Panc1 (cell line): ENCODE results near the gene CACNA1D. TPM values are rescaled to one million over a fixed set of nuclear protein-coding genes. Genes with fewer than 3 reads are reported as not detected.
A peak's percentile ranks its signal among the peaks of the same experiment; 100 is the strongest.

Experiments used
- ATAC-seq: fragments of 200-7000 bp; cut with Tn5 transposase; 2 replicates; pipeline ENCODE4 v1.9.1; 2020; ENCODE audit warnings: mild to moderate bottlenecking, moderate library complexity
- BruUV-seq: library from RNA; stranded (reverse); fragments of 400-500 nt; replicated peaks from 2 replicates; lab custom pipeline; 2021; lab: Mats Ljungman, UMichigan
- CTCF ChIA-PET: fragments of 300-600 bp; sonication (Branson Sonifier 250); formaldehyde crosslinking; loops from one replicate; lab custom pipeline; 2022; ENCODE audit warnings: antibody characterized with exemption; lab: Charles Lee
- POLR2A ChIA-PET: fragments of 300-600 bp; sonication (Branson Sonifier 250); formaldehyde crosslinking; loops from one replicate; lab custom pipeline; 2022; ENCODE audit warnings: antibody characterized with exemption; lab: Charles Lee
- DNase-seq: peaks from one replicate; pipeline ENCODE4 v3.0.0-alpha.2; 2010; ENCODE audit warnings: low read depth, low spot score
- H3K27ac ChIP-seq: 2 replicates; pipeline ENCODE4 v1.5.1; 2011; ENCODE audit warnings: mild to moderate bottlenecking, low read length, inconsistent platforms
- H3K27me3 ChIP-seq: fragments of 200-500 bp; sonication (Bioruptor generic); 2 replicates; pipeline ENCODE4 v1.6.0; 2014; ENCODE audit warnings: low read length, inconsistent platforms; ENCODE audit not compliant: control insufficient read depth, insufficient read depth
- H3K36me3 ChIP-seq: fragments of 200-500 bp; sonication (Bioruptor generic); 2 replicates; pipeline ENCODE4 v1.5.1; 2014; ENCODE audit warnings: inconsistent platforms, mild to moderate bottlenecking, low read length, moderate library complexity; ENCODE audit not compliant: control insufficient read depth, insufficient read depth
- H3K4me1 ChIP-seq: 2 replicates; pipeline ENCODE4 v1.5.1; 2011; ENCODE audit warnings: inconsistent platforms, mild to moderate bottlenecking, low read length, moderate library complexity; ENCODE audit not compliant: control insufficient read depth, insufficient read depth
- H3K4me3 ChIP-seq, 2 experiments: 2 replicates each; pipeline ENCODE4 v1.5.1; 2011 to 2012; ENCODE audit warnings: low read depth in 2 of 2, low read length in 2 of 2, mild to moderate bottlenecking in 2 of 2, inconsistent platforms in 1 of 2, moderate library complexity in 1 of 2
- H3K9me3 ChIP-seq: fragments of 200-500 bp; sonication (Bioruptor generic); 2 replicates; pipeline ENCODE4 v1.5.1; 2014; ENCODE audit warnings: low read depth, mild to moderate bottlenecking, inconsistent platforms, low read length, moderate library complexity; ENCODE audit not compliant: control insufficient read depth, insufficient read depth
- POLR2AphosphoS5 ChIP-seq: IDR thresholded peaks from 2 replicates; pipeline ENCODE4 v1.6.1; 2012; ENCODE audit warnings: mild to moderate bottlenecking, low read depth, low read length, moderate library complexity
- SIN3A ChIP-seq: IDR thresholded peaks from 2 replicates; pipeline ENCODE4 v1.6.1; 2012; ENCODE audit warnings: low read depth, mild to moderate bottlenecking, low read length, moderate library complexity, borderline replicate concordance; ENCODE audit not compliant: insufficient read depth
- TCF7L2 ChIP-seq: IDR thresholded peaks from 2 replicates; pipeline ENCODE4 v1.6.1; 2011; ENCODE audit warnings: mild to moderate bottlenecking, low read depth, low read length, inconsistent platforms
- in situ Hi-C: cut with HindIII; loops from 2 replicates; pipeline ENCODE4 v1.10.0; 2016; ENCODE audit warnings: low sequenced_read_pairs, low pct_unique_long_range_greater_than_20kb
- intact Hi-C: fragments of 100-400 bp; cut with micrococcal nuclease; formaldehyde crosslinking; loops from one replicate; pipeline ENCODE4 v1.10.0; 2022; ENCODE audit not compliant: unreplicated experiment
- total RNA-seq: library from RNA; stranded (reverse); gene quantifications from one replicate; pipeline ENCODE4 v1.2.1, GENCODE V29; 2021; ENCODE audit not compliant: unreplicated experiment
- TF ChIP-seq, protein P1 (sequence below), 2 experiments: IDR thresholded peaks; 2 replicates each; pipeline ENCODE4 v1.6.1; 2011 to 2012; ENCODE audit warnings: low read depth in 2 of 2, control low read depth in 1 of 2, low read length in 1 of 2, mild to moderate bottlenecking in 1 of 2, moderate library complexity in 1 of 2; ENCODE audit not compliant: insufficient read depth in 1 of 2
- TF ChIP-seq, protein P2 (sequence below): fragments of 450-650 bp; IDR thresholded peaks from 2 replicates; pipeline ENCODE4 v1.5.1; 2017; ENCODE audit warnings: mild to moderate bottlenecking

The CACNA1D gene
- total RNA-seq, 1 experiment from 2014 or later = 23.0 TPM

DNA sequence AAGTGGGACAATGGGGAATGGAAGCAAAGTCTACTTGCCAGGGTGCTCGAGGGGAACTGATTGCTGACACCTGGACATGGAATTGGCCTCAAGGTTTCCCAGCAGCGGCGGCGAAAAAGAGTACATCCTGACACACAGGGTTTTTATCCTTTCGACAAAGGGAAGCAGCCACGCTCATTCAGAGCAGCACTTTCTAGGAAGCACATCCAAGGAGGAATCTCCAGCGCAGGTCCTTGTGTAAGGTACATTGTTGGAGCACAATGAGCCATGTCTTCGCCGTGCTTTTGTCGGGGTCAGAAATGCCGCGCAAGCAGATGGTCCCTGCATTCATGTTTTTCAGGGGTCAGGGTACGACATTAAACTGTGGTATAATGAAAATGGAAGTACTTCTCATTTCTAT is 16.8 kb downstream of the CACNA1D start:
- DNase-seq (no peak), ATAC-seq (no peak)
- intact Hi-C loops (no loop called here), in situ Hi-C loops (no loop called here)
- TF ChIP-seq, protein P1, sequence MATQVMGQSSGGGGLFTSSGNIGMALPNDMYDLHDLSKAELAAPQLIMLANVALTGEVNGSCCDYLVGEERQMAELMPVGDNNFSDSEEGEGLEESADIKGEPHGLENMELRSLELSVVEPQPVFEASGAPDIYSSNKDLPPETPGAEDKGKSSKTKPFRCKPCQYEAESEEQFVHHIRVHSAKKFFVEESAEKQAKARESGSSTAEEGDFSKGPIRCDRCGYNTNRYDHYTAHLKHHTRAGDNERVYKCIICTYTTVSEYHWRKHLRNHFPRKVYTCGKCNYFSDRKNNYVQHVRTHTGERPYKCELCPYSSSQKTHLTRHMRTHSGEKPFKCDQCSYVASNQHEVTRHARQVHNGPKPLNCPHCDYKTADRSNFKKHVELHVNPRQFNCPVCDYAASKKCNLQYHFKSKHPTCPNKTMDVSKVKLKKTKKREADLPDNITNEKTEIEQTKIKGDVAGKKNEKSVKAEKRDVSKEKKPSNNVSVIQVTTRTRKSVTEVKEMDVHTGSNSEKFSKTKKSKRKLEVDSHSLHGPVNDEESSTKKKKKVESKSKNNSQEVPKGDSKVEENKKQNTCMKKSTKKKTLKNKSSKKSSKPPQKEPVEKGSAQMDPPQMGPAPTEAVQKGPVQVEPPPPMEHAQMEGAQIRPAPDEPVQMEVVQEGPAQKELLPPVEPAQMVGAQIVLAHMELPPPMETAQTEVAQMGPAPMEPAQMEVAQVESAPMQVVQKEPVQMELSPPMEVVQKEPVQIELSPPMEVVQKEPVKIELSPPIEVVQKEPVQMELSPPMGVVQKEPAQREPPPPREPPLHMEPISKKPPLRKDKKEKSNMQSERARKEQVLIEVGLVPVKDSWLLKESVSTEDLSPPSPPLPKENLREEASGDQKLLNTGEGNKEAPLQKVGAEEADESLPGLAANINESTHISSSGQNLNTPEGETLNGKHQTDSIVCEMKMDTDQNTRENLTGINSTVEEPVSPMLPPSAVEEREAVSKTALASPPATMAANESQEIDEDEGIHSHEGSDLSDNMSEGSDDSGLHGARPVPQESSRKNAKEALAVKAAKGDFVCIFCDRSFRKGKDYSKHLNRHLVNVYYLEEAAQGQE (IDR thresholded peaks at IDR 0.05; ENCODE audit: insufficient read depth in 1 of 2, low read depth in 2 of 2, low read length in 1 of 2) = no peak
- TF ChIP-seq TCF7L2 = no peak
- TF ChIP-seq, protein P2, sequence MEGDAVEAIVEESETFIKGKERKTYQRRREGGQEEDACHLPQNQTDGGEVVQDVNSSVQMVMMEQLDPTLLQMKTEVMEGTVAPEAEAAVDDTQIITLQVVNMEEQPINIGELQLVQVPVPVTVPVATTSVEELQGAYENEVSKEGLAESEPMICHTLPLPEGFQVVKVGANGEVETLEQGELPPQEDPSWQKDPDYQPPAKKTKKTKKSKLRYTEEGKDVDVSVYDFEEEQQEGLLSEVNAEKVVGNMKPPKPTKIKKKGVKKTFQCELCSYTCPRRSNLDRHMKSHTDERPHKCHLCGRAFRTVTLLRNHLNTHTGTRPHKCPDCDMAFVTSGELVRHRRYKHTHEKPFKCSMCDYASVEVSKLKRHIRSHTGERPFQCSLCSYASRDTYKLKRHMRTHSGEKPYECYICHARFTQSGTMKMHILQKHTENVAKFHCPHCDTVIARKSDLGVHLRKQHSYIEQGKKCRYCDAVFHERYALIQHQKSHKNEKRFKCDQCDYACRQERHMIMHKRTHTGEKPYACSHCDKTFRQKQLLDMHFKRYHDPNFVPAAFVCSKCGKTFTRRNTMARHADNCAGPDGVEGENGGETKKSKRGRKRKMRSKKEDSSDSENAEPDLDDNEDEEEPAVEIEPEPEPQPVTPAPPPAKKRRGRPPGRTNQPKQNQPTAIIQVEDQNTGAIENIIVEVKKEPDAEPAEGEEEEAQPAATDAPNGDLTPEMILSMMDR = no peak
- TF ChIP-seq POLR2AphosphoS5 = no peak
- TF ChIP-seq SIN3A = no peak
- CTCF ChIA-PET = no interaction called here
- H3K4me3 ChIP-seq = no peak overlapping the region
- H3K27ac ChIP-seq = peak overlapping the region; percentile 39; the same call in 1 of the 2 replicates
- no peaks in the 10 kb centered on the region for H3K27me3 ChIP-seq
- H3K36me3 ChIP-seq = no peaks in the 10 kb centered on the region
- no TSS peak for BruUV-seq
- H3K9me3 ChIP-seq = no peaks in the 10 kb centered on the region
- peaks cover 6% of the 10 kb centered on the region; the same call in 1 of the 2 replicates for H3K4me1 ChIP-seq
- POLR2A ChIA-PET = interaction anchor here (0.5 kb wide), 1 partner anchor 10 kb away, joined by 5 read pairs; no protein-coding TSS in a partner anchor

GRCh38 chr3:53513556-53514190 is 19.3 kb downstream of the CACNA1D start:
- Histone ChIP-seq H3K27ac (no peak overlapping the region; the same call in 1 of the 2 replicates), H3K4me3 (no peak overlapping the region), H3K27me3 (no peaks in the 10 kb centered on the region), H3K4me1 (peaks cover 16% of the 10 kb centered on the region), H3K36me3 (no peaks in the 10 kb centered on the region), H3K9me3 (no peaks in the 10 kb centered on the region)
- ATAC-seq (no peak), DNase-seq (no peak)
- POLR2A ChIA-PET = no interaction called here
- intact Hi-C loops (no loop called here), in situ Hi-C loops (no loop called here)
- no TSS peak for BruUV-seq
- TF ChIP-seq SIN3A = no peak
- no peak for TF ChIP-seq POLR2AphosphoS5
- no peak for TF ChIP-seq TCF7L2
- TF ChIP-seq, protein P2 = peak; percentile 40; the same call in 1 of the 2 replicates
- TF ChIP-seq, protein P1 (IDR thresholded peaks at IDR 0.05; ENCODE audit: insufficient read depth in 1 of 2, low read depth in 2 of 2, low read length in 1 of 2) = no peak
- CTCF ChIA-PET = no interaction called here
